DMS153 (cell line): Measurements from ENCODE around the gene ZDHHC14.
"Not testable (repeated sequence)": the region's sequence is repeated elsewhere in the genome, so short reads cannot be mapped to it uniquely, and the experiment has no call there.

ENCODE experiments used
- DNase-seq: peaks from one replicate; lab custom pipeline; 2025; lab: John Stamatoyannopoulos, UW

The ZDHHC14 gene

GRCh38 chr6:157552081-157552747, 171.2 kb downstream of the ZDHHC14 start:
- DNase-seq, result no peak

GRCh38 chr6:157552820-157553485, 172.0 kb downstream of the ZDHHC14 start:
- no peak for DNase-seq

GRCh38 chr6:157554747-157555146, 173.8 kb downstream of the ZDHHC14 start:
- DNase-seq, result no peak

GRCh38 chr6:157555455-157556143, 174.6 kb downstream of the ZDHHC14 start:
- no peak for DNase-seq

- DNase-seq, result no peak
Observed at GRCh38 chr6:157556144-157556645, 175.2 kb downstream of the ZDHHC14 start.

- peak; percentile 61 for DNase-seq
Observed at GRCh38 chr6:157556671-157557430, 175.9 kb downstream of the ZDHHC14 start.

GRCh38 chr6:157557559-157557958, 176.6 kb downstream of the ZDHHC14 start:
- no peak for DNase-seq

- DNase-seq, result no peak
Observed at GRCh38 chr6:157558049-157558448, 177.1 kb downstream of the ZDHHC14 start.

GRCh38 chr6:157558487-157559200, 177.7 kb downstream of the ZDHHC14 start:
- DNase-seq, result no peak

- no peak for DNase-seq
Observed at GRCh38 chr6:157559201-157559756, 178.3 kb downstream of the ZDHHC14 start.

GRCh38 chr6:157560063-157560462, 179.1 kb downstream of the ZDHHC14 start:
- DNase-seq, result not testable (repeated sequence)

GRCh38 chr6:157560691-157561413, 179.9 kb downstream of the ZDHHC14 start:
- peak; percentile 55 for DNase-seq

- peak; percentile 65 for DNase-seq
Observed at GRCh38 chr6:157561414-157561790, 180.4 kb downstream of the ZDHHC14 start.

- DNase-seq, result no peak
Observed at GRCh38 chr6:157561929-157562810, 181.2 kb downstream of the ZDHHC14 start.

GRCh38 chr6:157562997-157563396, 182.0 kb downstream of the ZDHHC14 start:
- no peak for DNase-seq

- DNase-seq, result no peak
Observed at GRCh38 chr6:157563611-157564284, 182.8 kb downstream of the ZDHHC14 start.

- no peak for DNase-seq
Observed at GRCh38 chr6:157568702-157569101, 187.7 kb downstream of the ZDHHC14 start.

- no peak for DNase-seq
Observed at GRCh38 chr6:157569543-157569942, 188.6 kb downstream of the ZDHHC14 start.

GRCh38 chr6:157570104-157570503, 189.1 kb downstream of the ZDHHC14 start:
- no peak for DNase-seq
